IgD-negative memory B cell (primary cell): Measurements from ENCODE around the gene RNF166. TPM values are rescaled to one million over a fixed set of nuclear protein-coding genes. Genes with fewer than 3 reads are reported as not detected.

Source experiments
- H3K27ac Mint-ChIP-seq, 3 donors: one replicate each; pipeline ENCODE4 v1.8.0; 2020 to 2022; ENCODE audit warnings: mild to moderate bottlenecking in 3 of 3, mixed read lengths in 3 of 3, moderate library complexity in 1 of 3
- H3K27me3 Mint-ChIP-seq: one replicate; pipeline ENCODE4 v1.8.0; 2021; ENCODE audit warnings: mixed read lengths
- H3K36me3 Mint-ChIP-seq: one replicate; pipeline ENCODE4 v1.8.0; 2020; ENCODE audit warnings: mild to moderate bottlenecking, mixed read lengths
- H3K4me1 Mint-ChIP-seq, 3 donors: one replicate each; pipeline ENCODE4 v1.8.0; 2020 to 2022; ENCODE audit warnings: mixed read lengths in 3 of 3, mild to moderate bottlenecking in 1 of 3
- H3K4me3 Mint-ChIP-seq, 4 donors: one replicate each; pipeline ENCODE4 v1.8.0; 2020 to 2022; ENCODE audit warnings: mild to moderate bottlenecking in 4 of 4, mixed read lengths in 4 of 4, moderate library complexity in 3 of 4
- H3K9me3 Mint-ChIP-seq, 3 donors: one replicate each; pipeline ENCODE4 v1.8.0; 2020 to 2021; ENCODE audit warnings: mixed read lengths in 3 of 3, mild to moderate bottlenecking in 1 of 3
- polyA plus RNA-seq: library from polyadenylated mRNA; unstranded; fragments of 300-500 nt; fragmentation: Illumina TruSeq; gene quantifications from one replicate; pipeline ENCODE4 v1.2.3, GENCODE V29; 2021

The RNF166 gene
- polyA plus RNA-seq, 1 donor from 2014 or later = 33.9 TPM

DNA sequence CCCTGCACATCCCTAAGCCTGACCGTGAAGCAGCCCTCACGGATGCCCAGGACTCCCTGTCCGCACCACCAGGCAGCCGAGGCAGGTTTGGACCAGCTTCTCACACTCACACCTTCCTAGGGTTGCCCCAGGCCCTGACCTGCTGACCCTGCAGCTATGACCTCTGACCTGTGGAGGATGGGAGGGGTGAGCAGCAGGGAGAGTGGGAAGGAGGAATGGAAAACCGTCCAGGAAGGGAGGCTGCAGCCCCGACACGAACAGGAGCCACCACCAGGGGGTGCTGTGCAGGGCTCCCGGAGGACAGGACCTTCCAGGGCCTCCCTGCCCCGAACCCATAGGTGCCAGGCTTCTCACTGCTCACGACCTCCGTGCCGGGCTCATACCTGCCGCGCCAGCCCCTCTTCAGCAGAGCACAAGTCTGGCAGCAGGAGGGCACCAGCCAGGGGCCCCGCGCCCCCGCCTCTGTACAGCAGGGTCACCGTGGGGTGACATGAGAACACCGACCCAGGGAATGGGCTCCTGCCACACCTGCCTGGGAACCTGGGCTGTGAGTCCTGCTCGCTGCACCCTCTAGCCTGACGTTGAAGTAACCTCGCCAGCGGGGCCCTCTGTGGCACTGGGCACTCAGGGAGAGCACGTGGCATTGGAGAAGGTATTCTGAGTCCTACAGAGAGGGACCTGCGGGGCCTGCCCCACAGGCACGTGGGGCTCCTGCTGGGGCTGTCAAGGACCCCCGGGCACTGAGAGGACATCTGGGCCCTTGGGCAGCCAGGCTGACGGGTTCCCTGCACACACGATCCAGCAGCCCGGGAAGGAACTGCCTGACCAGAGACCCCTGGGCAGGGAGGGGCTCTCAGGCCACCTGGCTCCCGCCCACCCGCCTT is 37.7 kb upstream of the RNF166 start:
- Mint-ChIP-seq H3K9me3 (no peaks in the 10 kb centered on the region), H3K36me3 (peaks cover 2% of the 10 kb centered on the region), H3K4me3 (peak overlapping the region in 1 of 4 donors; percentile 23), H3K4me1 (peaks cover 17 to 20% (median 17%) of the 10 kb centered on the region in 3 donors), H3K27ac (peak overlapping the region in 1 of 3 donors; percentile 21), H3K27me3 (no peaks in the 10 kb centered on the region)

DNA sequence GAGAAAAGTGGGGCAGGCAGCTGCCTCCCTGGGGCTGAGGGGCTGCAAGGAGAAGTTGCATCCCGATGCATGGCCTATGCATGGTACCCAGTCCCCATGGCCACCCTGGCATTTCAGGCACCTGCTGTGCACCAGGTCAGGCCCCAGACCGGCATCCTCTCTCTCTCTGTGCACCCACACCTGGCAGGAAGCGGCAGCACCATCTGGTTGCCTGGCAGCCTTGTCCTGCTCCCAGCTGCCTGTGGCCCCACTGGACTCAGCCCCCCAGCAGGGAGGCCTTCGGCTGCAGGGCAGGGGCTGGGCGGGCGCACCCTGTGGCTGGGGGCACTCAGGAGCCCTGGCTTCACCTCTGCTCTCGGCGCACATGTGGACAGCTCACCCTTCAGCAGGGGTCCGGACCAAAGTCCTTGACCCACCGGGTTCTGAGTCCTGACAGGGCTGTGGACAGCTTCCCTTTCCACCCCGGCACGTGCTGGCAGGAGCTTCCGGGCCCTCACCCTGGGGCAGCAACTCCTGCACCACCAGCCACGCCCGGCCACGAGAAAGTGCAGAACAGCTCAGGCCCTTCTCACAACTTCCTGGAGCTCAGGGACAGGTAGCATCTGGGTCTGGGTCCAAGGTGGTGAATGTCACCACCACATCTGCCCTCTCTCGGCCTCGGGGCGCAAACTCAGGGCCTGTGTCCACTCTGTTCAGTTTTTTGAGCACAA is 36.8 kb upstream of the RNF166 start:
- no peaks in the 10 kb centered on the region for H3K9me3 Mint-ChIP-seq
- peaks cover 14 to 18% (median 15%) of the 10 kb centered on the region in 3 donors for H3K4me1 Mint-ChIP-seq
- H3K27me3 Mint-ChIP-seq = no peaks in the 10 kb centered on the region
- H3K36me3 Mint-ChIP-seq = peaks cover 2% of the 10 kb centered on the region
- H3K27ac Mint-ChIP-seq = peak overlapping the region in 1 of 3 donors; percentile 21
- no peak overlapping the region for H3K4me3 Mint-ChIP-seq

DNA sequence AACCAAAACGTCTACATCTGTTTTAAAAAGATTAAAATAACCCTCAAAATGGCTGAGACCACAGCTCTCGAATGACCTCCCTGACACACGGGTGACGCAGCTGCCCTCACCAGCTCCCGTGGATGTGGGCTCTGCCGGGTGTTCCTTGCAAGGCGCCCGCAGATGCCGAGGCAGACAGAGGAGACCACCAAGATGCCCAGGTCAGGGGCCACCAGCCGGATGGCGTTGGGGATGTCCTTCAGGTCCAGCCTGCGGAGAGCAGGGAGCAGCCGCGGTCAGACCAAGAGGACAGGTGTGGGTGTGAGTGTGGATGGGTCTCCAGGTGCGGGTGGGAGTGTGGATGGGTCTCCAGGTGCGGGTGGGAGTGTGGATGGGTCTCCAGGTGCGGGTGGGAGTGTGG is 35.2 kb upstream of the RNF166 start:
- no peaks in the 10 kb centered on the region for H3K36me3 Mint-ChIP-seq
- no peak overlapping the region for H3K4me3 Mint-ChIP-seq
- no peaks in the 10 kb centered on the region for H3K27me3 Mint-ChIP-seq
- H3K4me1 Mint-ChIP-seq = peaks cover 7 to 13% (median 11%) of the 10 kb centered on the region in 3 donors
- H3K9me3 Mint-ChIP-seq = no peaks in the 10 kb centered on the region
- no peak overlapping the region for H3K27ac Mint-ChIP-seq

DNA sequence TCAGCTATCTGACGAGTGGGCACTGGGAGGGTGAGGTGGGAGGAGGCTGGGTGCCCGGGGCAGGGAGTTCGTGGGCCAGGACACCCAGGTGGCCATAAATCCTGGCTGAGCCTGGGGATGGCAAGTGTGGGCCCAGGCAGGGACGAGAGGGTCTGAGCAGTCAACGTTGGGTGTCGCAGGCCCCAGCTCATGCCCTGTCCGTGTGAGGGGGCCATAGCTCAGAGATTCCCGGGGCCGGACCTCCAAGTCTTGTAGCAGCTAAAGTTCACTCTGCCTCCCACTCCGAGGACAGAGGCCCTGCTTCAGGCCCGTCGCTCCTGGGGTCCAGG is 34.5 kb upstream of the RNF166 start:
- Mint-ChIP-seq H3K27ac (no peak overlapping the region), H3K4me3 (no peak overlapping the region), H3K36me3 (no peaks in the 10 kb centered on the region)

DNA sequence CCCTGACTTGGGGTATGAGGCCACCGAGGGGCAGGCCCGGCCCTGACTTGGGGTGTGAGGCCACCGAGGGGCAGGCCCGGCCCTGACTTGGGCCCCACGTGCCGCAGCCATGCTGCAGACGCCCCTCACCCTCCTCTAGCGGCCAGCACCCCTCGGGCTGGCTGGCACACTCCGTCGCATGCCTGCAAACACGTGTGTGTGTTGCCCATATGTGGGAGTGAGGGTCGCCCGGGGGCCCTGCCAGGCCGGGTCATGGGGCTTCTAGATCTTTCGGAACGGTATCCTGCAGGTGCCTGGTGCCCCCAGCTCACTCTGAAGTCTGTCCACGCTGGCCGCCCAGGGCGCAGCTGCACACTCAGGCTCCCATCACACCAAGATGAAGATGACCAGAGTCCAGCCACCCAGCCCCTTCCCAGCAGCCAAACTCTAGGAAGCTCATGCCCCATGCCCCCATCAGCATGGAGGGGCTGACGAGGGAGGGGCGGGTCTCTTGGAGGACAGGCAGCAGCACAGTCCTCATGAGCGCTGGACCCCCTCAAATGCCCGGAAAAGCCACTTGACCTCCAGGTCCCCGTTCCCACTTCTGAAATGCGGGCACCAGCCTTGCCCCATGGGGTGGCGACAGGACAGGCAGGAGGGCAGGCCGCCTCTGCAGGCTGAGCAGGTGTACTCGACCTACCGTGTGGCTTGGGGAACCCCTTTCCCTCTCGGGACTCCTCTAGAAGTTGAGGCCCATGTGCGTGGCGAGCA is 33.9 kb upstream of the RNF166 start:
- peaks cover 2% of the 10 kb centered on the region for H3K36me3 Mint-ChIP-seq
- H3K27ac Mint-ChIP-seq = no peak overlapping the region
- H3K4me1 Mint-ChIP-seq = peaks cover 0 to 7% (median 6%) of the 10 kb centered on the region in 3 donors
- no peaks in the 10 kb centered on the region for H3K9me3 Mint-ChIP-seq
- no peaks in the 10 kb centered on the region for H3K27me3 Mint-ChIP-seq
- no peak overlapping the region for H3K4me3 Mint-ChIP-seq

More for the DNA sequence above, 34.5 kb upstream of the RNF166 start:
- Mint-ChIP-seq H3K4me1 (peaks cover 0 to 7% (median 6%) of the 10 kb centered on the region in 3 donors), H3K9me3 (no peaks in the 10 kb centered on the region), H3K27me3 (no peaks in the 10 kb centered on the region)

DNA sequence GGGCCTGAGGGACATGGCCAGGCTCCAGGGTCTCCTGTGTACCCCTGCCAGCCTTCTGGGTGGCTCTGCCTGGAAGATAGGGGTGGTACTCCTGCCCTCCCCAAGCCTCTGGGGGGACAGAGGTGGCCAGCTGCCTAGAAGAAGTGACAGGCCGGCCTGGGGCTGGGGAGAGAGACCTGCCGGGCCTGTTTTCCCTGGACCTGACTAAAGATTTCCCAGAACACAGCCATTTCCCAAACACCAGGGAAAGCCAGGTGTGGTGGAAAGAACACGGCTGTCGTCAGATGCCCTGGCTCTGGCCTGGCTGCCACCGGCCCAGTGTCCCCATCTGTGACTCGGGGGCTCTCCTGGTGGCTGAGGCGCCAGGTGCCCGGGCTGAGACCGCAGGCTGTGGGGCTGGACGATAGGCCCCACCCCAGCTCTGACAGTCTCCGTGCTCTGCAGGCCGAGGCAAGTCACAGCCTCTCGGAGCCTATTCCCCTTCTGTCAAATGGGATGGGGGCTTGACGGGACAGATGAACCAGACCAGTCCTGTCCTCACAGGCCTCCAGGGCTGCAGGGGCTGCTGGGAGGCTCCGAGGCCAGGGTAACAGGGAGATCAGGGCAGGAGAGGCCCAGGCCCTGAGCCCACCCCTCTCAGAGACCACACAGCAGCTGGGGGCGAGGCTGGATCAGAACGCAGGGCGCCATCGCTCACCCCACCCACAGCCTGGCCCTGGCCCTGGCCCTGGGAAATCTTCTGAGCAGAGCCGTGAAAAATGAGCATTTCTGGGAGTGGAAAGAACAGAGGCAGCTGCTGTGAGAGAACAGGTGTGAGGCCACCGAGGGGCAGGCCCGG is 33.1 kb upstream of the RNF166 start:
- peaks cover 2% of the 10 kb centered on the region for H3K36me3 Mint-ChIP-seq
- peak overlapping the region in 1 of 3 donors; percentile 56 for H3K27ac Mint-ChIP-seq
- H3K27me3 Mint-ChIP-seq = no peaks in the 10 kb centered on the region
- no peak overlapping the region for H3K4me3 Mint-ChIP-seq
- H3K9me3 Mint-ChIP-seq = no peaks in the 10 kb centered on the region
- peaks cover 0 to 5% (median 2%) of the 10 kb centered on the region in 3 donors for H3K4me1 Mint-ChIP-seq

DNA sequence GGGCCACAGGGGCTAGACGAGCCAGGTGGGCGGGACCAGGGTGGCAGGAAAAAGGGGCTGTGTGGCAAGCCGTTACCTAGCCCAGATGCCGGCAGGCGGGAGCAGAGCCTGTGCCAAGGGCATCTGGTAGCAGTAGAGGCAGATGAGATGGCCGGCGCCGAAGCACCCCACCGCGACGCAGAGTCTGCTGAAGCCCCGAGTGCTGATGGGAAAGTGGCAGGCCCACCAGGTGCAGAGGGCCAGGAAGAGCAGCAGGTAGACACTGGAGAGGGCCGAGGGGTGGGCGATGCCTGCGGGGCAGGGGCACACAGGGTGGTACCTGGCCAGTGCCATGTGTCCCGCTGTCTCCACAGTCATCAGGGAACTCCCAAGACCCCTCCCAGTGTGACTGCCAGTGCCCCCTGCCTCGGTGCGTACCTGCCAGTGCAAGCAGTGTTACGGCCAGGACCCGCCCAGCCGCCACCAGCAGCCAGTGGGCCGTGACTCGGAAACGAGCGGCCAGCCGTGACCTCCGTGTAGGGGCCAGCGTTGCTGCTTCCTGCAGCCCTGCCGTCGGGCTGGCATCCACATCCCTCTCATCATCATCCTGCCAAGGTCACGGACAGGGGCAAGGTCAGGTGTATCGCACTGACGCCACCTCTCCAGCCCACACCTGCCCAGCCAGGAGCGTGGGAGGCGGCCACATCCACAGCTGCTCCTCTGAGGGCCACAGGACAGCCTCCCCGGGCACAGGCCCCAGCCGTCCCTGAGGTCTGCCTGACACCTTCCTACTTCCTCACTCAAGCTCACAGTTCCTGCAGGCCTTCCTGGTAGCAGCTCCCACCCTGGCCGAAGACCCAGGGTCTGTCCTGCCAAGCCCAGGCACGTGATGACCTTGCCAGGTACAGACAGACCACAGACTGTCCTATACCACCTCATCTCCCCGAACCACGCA is 32.2 kb upstream of the RNF166 start:
- Mint-ChIP-seq H3K4me1 (peaks cover 0 to 2% (median 0%) of the 10 kb centered on the region in 3 donors), H3K27me3 (no peaks in the 10 kb centered on the region), H3K27ac (peak overlapping the region in 1 of 3 donors; percentile 56), H3K4me3 (no peak overlapping the region), H3K9me3 (no peaks in the 10 kb centered on the region), H3K36me3 (peaks cover 2% of the 10 kb centered on the region)

DNA sequence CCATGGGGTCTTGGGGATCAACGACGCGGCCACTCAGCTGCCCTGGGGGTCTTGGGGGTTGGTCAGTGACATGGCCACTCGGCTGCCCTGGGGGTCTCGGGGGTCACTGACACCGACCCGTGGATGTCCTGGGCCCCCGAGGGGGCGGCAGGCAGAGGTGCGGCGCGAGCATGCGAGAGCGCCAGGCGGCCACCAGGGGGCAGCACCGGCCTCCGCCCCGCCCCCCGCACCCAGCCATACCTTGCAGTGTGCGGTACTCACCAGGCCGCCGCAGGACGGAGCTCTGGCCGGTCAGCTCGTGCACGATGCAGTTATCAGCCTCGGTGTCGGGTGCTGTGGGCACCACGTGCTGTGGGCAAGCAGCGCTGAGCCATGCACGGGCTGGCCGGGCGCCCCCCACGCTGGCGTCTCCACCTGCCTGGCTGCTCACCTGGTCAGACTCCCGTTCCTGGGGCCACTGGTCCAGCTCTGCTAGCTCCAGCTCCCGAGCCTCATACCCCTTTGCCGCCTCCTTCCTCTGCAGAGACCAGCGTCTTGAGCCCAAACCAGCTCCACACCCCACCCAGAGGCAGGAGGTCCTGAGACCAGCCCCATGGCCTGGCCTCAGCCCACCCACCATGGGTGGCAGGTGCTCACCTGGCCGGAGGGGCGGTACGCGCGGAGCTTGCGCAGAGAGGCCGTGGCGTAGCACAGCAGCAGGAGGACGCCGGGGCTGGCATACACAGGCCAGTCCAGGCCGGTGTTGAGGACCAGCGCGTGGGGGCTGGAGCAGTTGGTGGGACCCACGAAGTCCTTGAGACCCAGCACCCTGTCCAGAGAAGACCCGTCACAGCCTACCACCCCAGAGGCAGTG is 31.3 kb upstream of the RNF166 start:
- Mint-ChIP-seq H3K4me1 (peaks cover 0 to 2% (median 0%) of the 10 kb centered on the region in 3 donors), H3K4me3 (peak overlapping the region in 1 of 4 donors; percentile 17), H3K27me3 (no peaks in the 10 kb centered on the region), H3K36me3 (peaks cover 2% of the 10 kb centered on the region), H3K9me3 (no peaks in the 10 kb centered on the region), H3K27ac (peak overlapping the region in 1 of 3 donors; percentile 78)

DNA sequence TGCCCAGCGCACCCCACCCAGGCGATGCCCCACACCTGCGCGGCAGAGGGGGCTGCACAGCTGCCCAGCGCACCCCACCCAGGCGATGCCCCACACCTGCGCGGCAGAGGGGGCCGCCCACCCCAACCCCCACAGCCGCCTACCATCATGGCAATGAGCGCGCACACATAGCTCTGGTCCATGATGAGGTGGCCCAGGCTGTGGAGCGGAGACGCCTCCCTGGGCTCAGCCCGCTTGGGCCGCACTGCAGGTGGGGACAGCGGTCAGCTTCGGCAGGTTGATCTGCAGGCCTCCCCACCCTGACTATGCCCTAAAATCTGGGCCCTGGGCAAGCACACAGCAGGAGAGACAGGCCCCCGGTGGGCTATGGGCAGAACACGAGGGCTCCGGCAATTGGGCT is 30.3 kb upstream of the RNF166 start:
- Mint-ChIP-seq H3K36me3 (peaks cover 2% of the 10 kb centered on the region), H3K27ac (no peak overlapping the region), H3K4me3 (no peak overlapping the region), H3K4me1 (peaks cover 0 to 2% (median 0%) of the 10 kb centered on the region in 3 donors), H3K27me3 (no peaks in the 10 kb centered on the region), H3K9me3 (no peaks in the 10 kb centered on the region)

DNA sequence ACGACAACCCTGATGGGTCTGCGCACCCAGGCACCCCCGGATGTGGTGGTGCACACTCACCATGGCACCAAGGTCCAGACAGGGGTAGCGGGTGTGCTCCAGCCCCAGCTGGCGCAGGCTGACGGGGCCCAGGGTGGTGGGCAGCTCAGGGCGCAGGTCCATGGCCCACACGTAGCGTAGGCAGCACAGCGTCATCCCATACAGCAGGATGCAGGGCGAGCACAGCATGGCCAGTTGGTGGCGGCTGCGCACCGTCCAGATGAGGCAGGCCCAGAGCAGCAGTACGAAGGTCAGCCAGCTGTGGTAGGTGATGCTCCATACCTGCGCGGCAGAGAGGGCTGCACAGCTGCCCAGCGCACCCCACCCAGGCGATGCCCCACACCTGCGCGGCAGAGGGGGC is 29.9 kb upstream of the RNF166 start:
- Mint-ChIP-seq H3K4me1 (peaks cover 0 to 3% (median 0%) of the 10 kb centered on the region in 3 donors), H3K27me3 (no peaks in the 10 kb centered on the region), H3K9me3 (no peaks in the 10 kb centered on the region), H3K27ac (no peak overlapping the region), H3K4me3 (no peak overlapping the region), H3K36me3 (peaks cover 2% of the 10 kb centered on the region)

DNA sequence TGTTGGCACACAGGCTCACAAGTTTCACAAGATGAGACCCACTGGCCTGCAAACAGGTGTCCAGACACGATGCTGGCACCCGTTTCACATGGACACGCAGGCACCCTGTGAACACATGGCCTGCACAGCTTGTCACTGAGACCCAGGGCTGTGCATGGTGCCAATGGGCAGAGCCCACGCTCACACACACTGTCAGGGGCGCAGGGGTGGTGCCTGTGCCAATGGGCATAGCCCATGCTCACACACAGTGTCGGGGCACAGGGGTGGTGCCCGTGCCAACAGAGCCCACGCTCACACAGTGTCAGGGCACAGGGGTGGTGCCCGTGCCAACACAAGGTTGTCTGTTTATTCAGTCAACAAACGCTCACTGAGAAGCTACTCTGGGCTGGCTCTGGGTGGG is 29.4 kb upstream of the RNF166 start:
- H3K9me3 Mint-ChIP-seq = no peaks in the 10 kb centered on the region
- no peak overlapping the region for H3K4me3 Mint-ChIP-seq
- H3K27ac Mint-ChIP-seq = peak overlapping the region in 1 of 3 donors; percentile 42
- no peaks in the 10 kb centered on the region for H3K27me3 Mint-ChIP-seq
- H3K36me3 Mint-ChIP-seq = peaks cover 2% of the 10 kb centered on the region
- peaks cover 0 to 3% (median 0%) of the 10 kb centered on the region in 3 donors for H3K4me1 Mint-ChIP-seq

DNA sequence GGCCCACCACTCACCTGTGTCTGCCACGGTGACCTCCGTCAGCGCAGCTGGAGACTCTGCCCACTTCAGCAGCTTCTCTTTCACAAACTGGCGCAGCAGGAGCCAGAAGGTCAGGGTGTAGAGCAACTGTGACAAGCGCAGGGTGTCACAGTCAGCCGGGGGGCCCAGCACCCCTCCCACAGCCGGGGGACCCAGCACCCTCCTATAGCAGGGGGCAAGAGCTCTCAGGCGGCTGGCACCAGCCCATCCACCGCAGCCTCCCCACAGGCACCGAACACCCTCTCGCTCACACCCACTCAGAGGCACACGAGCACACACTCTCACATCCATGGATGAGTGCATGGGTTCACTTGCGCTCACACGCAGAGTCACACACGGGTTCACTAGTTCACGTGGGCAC is 28.9 kb upstream of the RNF166 start:
- peaks cover 0 to 3% (median 0%) of the 10 kb centered on the region in 3 donors for H3K4me1 Mint-ChIP-seq
- no peak overlapping the region for H3K4me3 Mint-ChIP-seq
- peak overlapping the region in 1 of 3 donors; percentile 42 for H3K27ac Mint-ChIP-seq
- H3K36me3 Mint-ChIP-seq = peaks cover 2% of the 10 kb centered on the region
- no peaks in the 10 kb centered on the region for H3K27me3 Mint-ChIP-seq
- no peaks in the 10 kb centered on the region for H3K9me3 Mint-ChIP-seq

DNA sequence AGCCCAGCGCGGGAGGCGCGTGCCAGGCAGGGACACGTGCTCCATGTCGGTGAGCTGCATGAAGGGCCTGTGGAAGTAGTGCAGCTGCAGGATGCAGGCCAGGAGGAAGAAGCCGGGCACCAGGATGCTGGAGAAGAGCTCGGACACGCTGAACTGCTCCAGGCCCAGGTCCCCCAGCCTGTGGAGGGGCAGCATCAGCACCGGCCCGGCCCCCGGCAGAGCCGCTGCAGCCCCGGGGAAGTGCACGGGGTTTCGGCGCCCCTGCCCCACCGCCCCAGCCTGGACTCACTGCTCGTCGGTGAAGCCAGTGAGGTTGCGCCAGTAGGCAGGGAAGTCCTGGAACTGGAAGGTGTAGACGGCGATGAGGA is 28.1 kb upstream of the RNF166 start:
- peaks cover 2% of the 10 kb centered on the region for H3K36me3 Mint-ChIP-seq
- peaks cover 0 to 3% (median 0%) of the 10 kb centered on the region in 3 donors for H3K4me1 Mint-ChIP-seq
- no peaks in the 10 kb centered on the region for H3K27me3 Mint-ChIP-seq
- no peak overlapping the region for H3K4me3 Mint-ChIP-seq
- no peak overlapping the region for H3K27ac Mint-ChIP-seq
- H3K9me3 Mint-ChIP-seq = no peaks in the 10 kb centered on the region
